NCI-H82 (cell line): ENCODE data around the gene TRMT10C.
"Not testable (repeated sequence)": the region's sequence is repeated elsewhere in the genome, so short reads cannot be mapped to it uniquely, and the experiment has no call there.

Experiments
- DNase-seq: peaks from one replicate; lab custom pipeline; 2025; lab: John Stamatoyannopoulos, UW

Gene TRMT10C

DNA sequence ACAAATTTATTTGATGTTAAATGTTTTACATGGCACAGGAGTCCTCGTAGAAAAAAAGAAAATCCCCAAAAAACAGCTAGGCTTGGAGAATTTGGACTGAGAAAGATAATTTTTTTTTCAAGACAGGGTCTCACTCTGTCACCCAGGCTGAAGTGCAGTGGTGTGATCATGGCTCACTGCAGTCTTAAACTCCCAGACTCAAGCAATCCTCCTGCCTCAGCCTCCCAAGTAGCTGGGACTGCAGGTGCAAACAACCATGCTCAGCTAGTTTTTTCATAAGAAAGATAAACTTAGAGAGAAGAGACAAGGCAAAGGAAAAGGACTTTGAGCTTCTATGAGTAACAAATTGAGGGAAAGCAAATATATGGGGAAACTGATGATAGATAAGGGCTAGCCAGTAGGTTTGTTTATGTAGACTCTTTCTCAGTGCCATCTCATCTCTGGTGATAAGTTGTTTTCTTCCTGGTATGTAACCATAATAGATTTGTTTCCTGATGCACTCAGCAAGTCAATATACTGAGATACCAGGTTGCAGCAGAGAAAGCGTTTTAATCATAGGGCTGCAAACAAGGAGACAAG, 13.1 kb upstream of the TRMT10C start:
- no peak for DNase-seq

DNA sequence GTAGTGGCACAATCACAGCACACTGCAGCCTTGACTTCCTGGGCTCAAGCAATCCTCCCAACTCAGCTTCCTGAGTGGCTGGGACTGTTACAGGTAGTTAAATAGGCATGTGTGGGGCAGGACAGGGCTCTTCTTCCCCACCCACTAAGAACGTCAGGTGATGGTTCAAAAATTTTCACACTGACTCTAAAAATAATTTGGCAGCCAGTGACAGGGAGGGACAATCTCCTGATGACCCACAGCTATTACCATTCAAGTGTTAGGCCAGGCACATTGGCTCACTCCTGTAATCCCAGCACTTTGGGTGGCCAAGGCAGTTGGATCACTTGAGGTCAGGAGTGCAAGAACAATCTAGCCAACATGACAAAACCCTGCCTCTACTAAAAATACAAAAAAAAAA, 12.2 kb upstream of the TRMT10C start:
- DNase-seq: no peak

DNA sequence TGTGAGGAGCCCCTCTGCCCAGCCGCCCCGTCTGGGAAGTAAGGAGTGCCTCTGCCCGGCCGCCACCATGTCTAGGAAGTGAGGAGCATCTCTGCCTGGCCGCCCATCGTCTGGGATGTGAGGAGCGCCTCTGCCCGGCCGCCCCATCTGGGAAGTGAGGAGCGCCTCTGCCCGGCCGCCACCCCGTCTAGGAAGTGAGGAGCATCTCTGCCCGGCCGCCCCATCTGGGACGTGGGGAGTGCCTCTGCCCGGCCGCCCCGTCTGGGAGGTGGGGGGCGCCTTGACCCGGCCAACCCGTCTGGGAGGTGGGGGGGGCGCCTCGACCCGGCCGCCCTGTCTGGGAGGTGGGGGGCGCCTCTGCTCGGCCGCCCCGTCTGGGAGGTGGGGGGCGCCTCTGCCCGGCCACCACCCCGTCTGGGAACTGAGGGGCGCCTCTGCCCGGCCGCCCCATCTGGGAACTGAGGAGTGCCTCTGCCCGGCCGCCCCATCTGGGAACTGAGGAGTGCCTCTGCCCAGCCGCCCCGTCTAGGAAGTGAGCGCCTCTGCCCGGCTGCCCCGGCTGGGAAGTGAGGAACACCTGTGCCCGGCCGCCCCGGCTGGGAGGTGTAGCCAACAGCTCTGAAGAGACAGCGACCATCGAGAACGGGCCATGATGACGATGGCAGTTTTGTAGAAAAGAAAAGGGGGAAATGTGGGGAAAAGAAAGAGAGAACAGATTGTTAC, 10.1 kb upstream of the TRMT10C start:
- DNase-seq: not testable (repeated sequence)

DNA sequence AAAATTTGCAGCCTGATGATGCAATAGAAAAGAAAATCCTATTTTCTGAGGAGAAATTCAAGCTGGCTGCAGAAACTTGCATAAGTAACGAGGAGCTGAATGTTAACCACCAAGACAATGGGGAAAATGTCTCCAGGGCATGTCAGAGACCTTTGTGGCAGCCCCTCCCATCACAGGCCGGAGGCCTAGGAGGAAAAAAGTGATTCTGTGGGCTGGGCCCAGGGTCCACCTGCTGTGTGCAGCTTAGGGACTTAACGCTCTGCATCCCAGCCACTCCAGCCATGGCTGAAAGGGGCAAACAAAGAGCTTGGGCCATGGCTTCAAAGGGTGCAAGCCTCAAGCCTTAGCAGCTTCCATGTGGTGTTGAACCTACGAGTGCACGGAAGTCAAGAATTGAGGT, 8.3 kb upstream of the TRMT10C start:
- DNase-seq: not testable (repeated sequence)

DNA sequence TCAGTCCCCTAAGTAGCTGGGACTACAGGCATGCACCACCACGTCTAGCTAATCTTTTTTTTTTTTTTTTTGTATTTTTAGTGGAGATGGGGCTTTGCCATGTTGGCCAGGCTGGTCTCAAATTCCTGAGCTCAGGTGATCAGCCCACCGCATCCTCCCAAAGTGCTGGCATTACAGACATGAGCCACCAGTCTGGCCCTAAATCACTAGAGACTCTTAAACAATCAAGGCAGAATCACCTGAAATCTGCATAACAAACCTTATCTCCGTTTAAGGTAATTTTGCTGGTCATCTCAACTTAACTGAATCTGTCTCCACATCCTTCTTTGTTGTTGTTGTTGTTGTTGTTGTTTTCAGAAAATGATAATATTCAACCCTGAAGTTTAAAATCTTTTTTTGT, 5.6 kb upstream of the TRMT10C start:
- DNase-seq: no peak

DNA sequence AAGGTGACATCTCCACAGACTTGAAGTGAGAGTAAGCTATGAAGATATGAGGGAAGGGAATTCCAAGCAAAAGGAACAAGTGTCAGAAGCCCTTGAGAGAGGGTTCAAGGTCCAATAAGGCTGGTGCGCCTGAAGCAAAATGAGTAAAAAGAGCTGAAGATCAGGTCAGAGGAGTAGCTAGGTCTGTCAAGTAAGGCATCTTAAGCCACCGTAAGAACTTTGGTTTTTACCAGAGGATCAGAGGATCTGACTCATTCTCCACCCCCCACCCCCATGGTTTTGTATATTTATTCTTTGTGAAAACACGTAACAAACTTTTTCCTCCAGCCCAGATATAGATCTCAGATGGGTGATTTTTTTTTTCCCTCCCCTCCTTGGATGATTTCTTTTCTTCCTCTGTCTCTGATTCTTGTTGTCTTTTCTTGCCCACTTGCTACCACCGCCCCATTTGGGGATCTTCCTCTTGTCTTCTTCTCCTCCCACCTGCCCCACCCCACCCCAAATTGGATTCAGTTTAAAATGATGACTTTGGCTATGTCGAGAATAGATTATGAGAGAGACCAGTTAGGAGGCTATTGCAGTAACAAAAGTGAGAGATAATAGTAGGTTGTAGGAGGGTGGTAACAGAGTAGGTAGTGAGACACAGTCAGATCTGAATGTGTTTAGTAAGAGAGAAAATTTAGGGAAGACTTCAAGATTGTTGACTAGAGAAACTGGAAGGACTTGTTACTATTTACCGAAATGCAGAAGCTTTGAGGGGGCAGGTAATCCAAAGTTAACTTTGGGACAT, 6.1 kb downstream of the TRMT10C start:
- DNase-seq: peak; percentile 28

DNA sequence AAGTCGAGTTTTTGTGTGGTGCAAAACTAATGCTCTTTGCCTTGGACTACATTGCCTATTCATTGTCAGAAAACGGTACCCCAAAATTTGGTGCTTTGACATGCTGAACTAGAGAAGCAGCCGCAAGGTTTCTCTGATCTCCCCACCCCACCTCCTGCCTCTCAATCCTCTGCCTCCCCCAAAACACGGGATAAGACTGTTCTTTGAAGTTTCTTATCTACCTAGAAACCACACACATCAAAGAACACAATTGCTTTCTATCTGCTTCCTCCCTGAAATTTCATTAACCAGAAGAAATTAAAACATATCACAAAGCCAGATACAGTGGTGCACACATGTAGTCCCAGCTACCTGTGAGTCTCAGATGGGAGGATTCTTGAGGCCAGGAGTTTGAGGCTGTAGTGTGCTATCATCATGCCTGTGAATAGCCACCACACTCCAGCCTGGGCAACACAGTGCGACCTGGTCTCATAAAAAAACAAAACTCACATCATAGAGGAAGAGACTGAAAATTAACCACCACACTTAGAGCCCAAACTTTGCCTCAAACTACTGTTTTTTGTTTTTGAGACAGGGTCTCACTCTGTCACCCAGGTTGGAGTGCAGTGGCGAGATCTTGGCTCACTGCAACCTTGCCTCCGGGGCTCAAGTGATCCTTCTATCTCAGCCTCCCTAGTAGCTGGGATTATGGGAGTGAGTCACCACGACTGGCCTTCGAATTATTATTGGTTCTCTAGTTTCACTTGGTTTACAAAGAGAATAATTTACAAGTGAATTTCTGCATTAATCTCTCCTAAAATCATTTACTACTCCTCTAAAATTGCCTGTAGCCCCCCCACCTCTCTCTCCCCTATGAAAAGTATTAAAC, 9.6 kb downstream of the TRMT10C start:
- DNase-seq: no peak

DNA sequence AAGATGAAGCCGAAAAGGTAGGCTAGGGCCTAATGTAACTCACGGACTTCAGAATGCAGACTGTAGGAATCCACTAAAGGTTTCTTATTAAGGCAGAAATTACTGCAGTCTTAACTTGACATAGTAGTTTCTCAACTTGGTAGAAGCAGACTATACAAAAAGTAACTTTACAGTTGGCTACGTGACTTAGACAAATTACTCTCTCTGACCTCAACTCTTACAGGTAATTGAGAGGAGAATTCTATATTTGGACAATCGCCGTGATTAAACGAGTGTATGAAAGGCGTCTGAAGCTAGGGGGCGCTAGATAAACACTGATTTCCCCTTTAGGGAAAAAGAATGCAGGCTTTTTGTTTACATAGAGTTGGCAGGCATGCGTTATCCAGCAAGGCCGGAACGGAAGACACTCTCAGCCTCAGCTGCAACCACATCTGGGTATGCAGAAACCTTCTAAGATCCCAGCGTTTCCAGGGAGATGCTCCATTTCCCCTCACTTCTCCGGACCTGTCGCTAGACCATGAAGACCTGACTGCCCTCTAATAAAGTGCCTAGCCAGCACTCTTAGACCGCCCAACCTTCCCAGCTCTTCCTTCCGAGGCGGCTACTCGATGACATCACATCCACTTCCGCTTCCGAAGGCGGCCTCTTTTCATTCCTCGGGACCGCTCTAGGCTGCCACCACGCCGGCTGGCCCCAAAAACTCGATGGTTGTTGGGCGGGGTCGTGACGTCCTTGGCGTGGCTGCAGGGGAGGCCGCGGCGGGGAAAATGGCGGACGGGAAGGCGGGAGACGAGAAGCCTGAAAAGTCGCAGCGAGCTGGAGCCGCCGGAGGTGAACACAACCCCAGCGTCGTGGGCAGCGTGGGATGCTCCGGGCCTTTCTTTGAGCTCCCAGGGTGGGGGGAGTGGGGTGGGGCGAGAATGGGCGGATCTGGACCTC, 12.1 kb downstream of the TRMT10C start, which contains the start of gene PCNP:
Gene PCNP (plus strand): TSS at position 732 of the 939 bp plus-strand sequence. CDS start 36 bp downstream, at position 768.
- DNase-seq: peak; percentile 100

DNA sequence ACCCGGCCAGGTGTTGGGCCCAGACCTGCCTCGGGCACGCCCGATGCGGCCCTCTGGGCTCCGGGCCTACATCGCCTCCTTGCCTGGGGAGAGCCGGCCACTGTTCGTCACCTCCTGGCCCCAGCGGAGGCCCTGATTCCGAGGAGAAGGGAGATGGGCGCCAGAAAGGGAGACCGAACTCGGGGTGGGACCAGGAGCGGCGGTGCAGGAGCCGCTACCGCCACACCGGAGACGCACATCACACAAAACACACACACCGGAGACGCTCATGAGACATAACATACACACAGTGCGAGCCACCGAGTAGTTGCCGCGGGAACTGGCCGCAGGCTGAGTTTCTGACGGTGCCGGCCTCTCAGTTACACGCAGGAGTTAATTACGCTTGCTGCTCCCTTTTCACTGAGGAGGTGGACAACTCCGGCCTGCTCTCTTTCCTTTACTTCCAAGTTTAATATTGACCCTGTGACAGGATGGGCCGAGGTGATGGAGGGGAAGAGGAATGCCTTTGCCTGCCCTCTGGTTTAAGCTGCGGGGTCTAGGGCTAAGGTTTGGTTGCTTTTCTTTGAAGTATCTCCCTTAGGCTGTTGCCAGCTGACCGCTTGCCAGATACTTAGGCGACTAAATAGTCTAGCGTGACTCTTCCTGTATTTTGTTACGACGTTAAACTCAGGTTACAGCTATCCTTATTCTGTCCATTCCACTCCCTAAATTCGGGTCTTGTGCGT, 12.9 kb downstream of the TRMT10C start:
- peak; percentile 77 for DNase-seq

DNA sequence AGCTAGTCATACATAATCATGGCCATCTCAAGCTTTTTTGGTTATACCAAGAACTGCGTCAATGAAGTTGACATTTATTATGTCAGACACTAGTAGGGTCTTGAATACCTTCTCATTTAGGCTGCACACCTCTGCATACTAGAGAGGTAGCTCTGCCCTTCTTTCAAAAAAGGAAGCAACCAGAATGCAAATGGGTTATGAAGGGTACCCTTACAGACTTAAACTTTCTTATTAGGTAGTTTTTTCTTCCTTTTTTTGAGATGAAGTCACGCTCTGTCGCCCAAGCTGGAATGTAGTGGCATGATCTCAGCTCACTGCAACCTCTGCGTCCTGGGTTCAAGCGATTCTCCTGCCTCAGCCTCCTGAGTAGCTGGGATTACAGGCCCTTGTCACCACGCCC, 15.6 kb downstream of the TRMT10C start:
- DNase-seq: no peak

DNA sequence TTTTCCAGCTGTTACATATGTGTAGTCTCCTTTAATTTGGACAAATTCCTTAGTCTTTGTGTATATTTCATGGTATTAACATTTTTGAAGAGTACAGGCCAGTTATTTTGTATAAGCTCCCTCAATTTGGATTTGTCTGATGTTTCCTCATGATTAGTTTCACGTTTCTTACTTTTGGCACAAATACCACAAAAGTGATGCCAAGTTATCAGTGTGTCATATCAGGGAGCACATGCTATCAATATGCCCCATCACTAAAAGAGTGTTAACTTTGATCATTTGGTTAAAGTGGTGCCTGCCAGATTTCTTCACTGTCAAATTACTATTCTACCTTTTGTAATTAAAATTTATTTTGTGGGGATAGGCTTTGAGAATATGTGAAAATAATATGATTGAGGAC, 26.9 kb downstream of the TRMT10C start:
- no peak for DNase-seq

DNA sequence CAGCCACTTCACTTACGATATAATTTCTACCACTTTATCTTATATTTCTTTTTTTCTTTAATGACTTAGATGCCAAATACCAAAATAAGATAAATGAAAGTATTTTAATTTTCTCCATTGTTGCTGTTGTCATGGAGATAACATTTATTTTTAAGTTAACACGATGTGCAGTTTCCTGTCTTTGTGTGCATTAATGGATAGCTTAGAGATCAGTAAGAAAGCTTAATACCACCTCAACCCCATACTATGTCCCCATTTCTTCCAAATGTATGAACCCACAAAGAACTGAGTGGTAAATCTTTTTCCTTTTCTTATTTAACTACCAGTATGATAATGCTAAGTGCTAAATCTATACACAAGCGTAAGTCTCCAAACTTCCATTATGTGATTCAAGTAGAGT, 29.4 kb downstream of the TRMT10C start:
- no peak for DNase-seq

DNA sequence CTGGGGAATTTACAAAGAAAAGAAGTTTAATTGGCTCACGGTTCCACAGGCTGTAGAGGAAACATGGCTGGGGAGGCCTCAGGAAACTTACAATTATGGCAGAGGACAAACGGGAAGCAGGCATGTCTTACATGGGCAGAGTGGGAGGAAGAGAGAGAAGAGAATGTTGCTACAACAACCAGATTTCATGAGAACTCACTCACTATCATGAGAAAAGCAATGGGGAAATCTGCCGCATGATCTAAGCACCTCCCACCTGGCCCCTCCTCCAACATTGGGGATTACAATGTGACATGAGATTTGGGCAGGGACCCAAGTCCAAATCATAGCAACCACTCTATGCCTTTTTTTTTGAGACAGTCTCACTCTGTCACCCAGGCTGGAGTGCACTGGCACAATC, 41.1 kb downstream of the TRMT10C start:
- no peak for DNase-seq

DNA sequence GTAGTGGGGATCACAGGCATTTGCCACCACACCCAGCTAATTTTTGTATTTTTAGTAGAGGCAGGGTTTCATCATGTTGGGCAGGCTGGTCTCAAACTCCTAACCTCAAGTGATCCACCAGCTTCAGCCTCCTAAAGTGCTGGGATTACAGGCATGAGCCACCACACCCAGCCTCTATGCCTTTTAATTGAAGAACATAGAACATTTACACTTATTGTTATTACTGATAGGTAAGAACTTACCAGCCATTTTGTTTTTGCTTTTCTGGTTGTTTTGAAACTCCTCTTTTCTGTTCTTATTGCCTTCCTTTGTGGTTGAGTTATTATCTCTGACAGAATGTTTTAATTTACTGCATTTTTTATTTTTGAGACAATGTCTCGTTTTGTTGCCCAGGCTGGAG, 41.5 kb downstream of the TRMT10C start:
- DNase-seq: no peak

DNA sequence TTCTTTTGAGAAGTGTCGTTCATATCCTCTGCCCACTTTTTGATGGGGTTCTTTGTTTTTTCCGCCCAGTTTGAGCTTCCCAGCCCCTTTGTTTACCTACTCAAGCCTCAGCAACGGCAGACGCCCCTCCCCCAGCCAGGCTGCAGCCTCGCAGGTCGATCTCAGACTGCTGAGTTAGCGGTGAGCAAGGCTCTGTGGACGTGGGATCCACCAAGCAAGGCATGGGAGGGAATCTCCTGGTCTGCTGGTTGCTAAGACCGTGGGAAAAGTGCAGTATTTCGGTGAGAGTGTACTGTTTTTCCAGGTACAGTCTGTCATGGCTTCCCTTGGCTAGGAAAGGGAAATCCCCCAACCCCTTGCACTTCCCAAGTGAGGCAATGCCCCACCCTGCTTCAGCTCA, 43.7 kb downstream of the TRMT10C start:
- DNase-seq: not testable (repeated sequence)

DNA sequence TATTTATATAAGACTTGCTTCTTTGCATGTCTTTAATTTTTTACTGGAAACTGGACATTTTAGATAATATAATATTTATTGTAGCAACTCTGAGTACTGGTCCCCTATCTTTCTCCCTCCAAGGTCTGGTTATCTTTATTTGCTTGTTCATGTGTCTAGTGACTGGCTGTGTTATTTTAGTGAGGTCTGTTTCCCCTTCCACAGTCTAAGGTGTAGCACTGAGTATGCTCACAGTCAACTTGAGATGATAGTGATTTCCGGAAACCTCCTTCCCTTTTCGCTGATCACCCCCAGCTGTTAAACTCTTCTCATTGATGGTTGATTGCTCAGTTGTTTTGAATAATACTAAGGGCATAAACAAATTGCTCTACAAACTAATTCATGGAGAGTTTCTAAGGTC, 49.4 kb downstream of the TRMT10C start:
- no peak for DNase-seq

DNA sequence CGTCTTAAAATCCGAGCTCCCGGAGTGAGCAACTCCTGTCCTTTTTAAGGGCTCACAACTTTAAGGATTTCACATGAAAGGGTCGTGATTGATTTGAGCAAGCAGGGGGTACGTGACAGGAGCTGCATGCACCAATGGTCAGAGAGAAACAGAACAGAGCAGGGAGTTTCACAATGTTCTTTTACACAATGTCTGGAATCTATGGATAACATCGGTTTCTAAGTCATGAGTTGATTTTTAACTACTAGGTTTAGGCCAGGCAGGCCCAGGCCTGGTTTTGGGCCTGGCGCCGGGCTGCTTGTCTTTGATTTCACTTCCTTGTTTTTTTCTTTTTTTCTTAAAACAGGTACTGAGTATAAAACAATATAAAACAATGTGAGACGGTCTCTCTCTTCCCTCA, 51.3 kb downstream of the TRMT10C start:
- DNase-seq: not testable (repeated sequence)

DNA sequence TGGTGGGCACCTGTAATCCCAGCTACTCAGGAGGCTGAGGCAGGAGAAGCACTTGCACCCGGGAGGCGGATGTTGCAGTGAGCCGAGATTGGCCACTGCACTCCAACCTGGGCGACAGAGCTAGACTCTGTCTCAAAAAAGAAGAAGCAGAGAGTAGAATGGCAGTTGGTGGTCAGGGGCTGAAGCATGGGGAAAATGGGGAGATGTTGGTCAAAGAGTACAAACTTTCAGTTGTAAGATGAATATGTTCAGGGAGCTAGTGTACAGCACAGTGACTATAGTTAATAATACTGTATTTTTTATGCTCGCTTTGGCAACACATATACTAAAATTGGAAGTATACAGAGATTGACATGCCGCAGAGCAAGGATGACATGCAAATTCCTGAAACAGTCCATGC, 53.9 kb downstream of the TRMT10C start:
- DNase-seq: no peak
